ENCODE results near the gene NLRP8.

DNA sequence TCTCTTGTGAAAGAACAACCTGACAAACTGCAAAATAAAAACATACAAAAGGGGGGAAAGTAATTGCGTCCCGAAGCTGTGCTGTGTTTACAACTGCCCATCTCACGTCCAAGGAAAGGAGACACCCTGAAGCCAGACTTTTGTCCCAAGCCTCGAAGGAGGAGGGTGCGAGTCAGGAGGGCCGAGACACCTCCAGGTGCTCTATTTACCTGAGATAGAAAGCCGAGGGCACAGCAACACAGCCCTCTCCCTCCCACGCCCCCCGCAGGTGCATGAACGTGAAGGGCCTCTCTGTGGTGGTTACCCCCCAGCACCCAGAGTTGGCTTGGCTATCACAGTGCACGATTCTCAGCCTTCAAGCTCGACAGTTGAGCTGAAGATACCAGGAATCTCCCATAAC lies 48.7 kb upstream of the NLRP8 start:
- TF ChIP-seq, protein P1, sequence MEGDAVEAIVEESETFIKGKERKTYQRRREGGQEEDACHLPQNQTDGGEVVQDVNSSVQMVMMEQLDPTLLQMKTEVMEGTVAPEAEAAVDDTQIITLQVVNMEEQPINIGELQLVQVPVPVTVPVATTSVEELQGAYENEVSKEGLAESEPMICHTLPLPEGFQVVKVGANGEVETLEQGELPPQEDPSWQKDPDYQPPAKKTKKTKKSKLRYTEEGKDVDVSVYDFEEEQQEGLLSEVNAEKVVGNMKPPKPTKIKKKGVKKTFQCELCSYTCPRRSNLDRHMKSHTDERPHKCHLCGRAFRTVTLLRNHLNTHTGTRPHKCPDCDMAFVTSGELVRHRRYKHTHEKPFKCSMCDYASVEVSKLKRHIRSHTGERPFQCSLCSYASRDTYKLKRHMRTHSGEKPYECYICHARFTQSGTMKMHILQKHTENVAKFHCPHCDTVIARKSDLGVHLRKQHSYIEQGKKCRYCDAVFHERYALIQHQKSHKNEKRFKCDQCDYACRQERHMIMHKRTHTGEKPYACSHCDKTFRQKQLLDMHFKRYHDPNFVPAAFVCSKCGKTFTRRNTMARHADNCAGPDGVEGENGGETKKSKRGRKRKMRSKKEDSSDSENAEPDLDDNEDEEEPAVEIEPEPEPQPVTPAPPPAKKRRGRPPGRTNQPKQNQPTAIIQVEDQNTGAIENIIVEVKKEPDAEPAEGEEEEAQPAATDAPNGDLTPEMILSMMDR (IDR thresholded peaks at IDR 0.05; ENCODE audit: insufficient read depth, low read length): no peak
- no peak for TF ChIP-seq GABPA (IDR thresholded peaks at IDR 0.05; ENCODE audit: low read depth)
